ENCODE data around the gene DHX32. TPM values are rescaled to one million over a fixed set of nuclear protein-coding genes. Genes with fewer than 3 reads are reported as not detected.

DHX32 gene
- total and polyA plus RNA-seq, 2 of the 4 experiments (the other 2 are of a cell fraction) = 15.6 to 27.8 TPM

- no peaks in the 10 kb centered on the region for H3K27me3 ChIP-seq (ENCODE audit: control insufficient read depth, insufficient read depth, low read length)
- H3K27ac ChIP-seq (ENCODE audit: insufficient read depth, low read length) = peak overlapping the region; percentile 53; the same call in 1 of the 2 replicates
- ATAC-seq (ENCODE audit: low read depth) (peak; percentile 92), DNase-seq (peak; percentile 81)
- no peak overlapping the region for H4K5ac ChIP-seq (ENCODE audit: low read depth, low read length)
- no peak overlapping the region for H3K56ac ChIP-seq (ENCODE audit: extremely low read depth, insufficient read depth, low read length)
- H3K18ac ChIP-seq (ENCODE audit: low read depth, low read length) = peak overlapping the region; percentile 4; the same call in 1 of the 2 replicates
- no peak overlapping the region for H2AK9ac ChIP-seq (replicated peaks; ENCODE audit: low read depth, low read length, poor library complexity)
- dilution Hi-C loops (cut with HindIII; ENCODE audit: low sequenced_read_pairs, unreplicated experiment) = no loop called here
- H3K9ac ChIP-seq (ENCODE audit: low read depth, low read length) = no peak overlapping the region
- no peak overlapping the region for H3K14ac ChIP-seq (replicated peaks; ENCODE audit: low read depth, low read length)
- H2AFZ ChIP-seq (replicated peaks; ENCODE audit: low read length, poor library complexity) = no peak overlapping the region
- peaks cover 2% of the 10 kb centered on the region; the same call in 1 of the 2 replicates for H3K9me1 ChIP-seq (ENCODE audit: insufficient read depth, low read length)
- H2BK15ac ChIP-seq (ENCODE audit: low read depth, low read length) = no peak overlapping the region
- in situ Hi-C loops (cut with MboI; ENCODE audit: low sequenced_read_pairs) = no loop called here
- no peak overlapping the region for H4K91ac ChIP-seq (ENCODE audit: insufficient read depth, low read depth, low read length)
- ChIA-PET CTCF (no interaction called here), POLR2A (ENCODE audit: unreplicated experiment) (no interaction called here)
- H2BK5ac ChIP-seq (ENCODE audit: low read depth, low read length, poor library complexity, severe bottlenecking) = peak overlapping the region; percentile 92
- H3K9me3 ChIP-seq (ENCODE audit: control insufficient read depth, insufficient read depth, low read length) = peaks cover 2% of the 10 kb centered on the region; the same call in 1 of the 2 replicates
- H2AK5ac ChIP-seq (ENCODE audit: low read depth, low read length) = no peak overlapping the region
- peaks cover under 1 to 6% of the 10 kb centered on the region in 2 experiments; a peak in 1 of 4 replicates for H3K79me1 ChIP-seq (ENCODE audit: low read depth in 1 of 2, low read length in 2 of 2)
- WGBS, 2 experiments (ENCODE audit: extremely low coverage in 2 of 2, insufficient read length in 1 of 2) = no CpG with 5 or more reads among the region's 4 CpGs
- no peak overlapping the region for H3K4ac ChIP-seq (ENCODE audit: low read depth, low read length)
- H3K4me2 ChIP-seq (ENCODE audit: low read depth, low read length) = peak overlapping the region; percentile 54; the same call in 1 of the 2 replicates
- H3K4me3 ChIP-seq (ENCODE audit: insufficient read depth, low read depth, low read length) = no peak overlapping the region
- H3K23ac ChIP-seq (ENCODE audit: low read depth, low read length) = no peak overlapping the region
- H4K8ac ChIP-seq (ENCODE audit: low read depth in 2 of 2, low read length in 2 of 2) = no peak overlapping the region
- intact Hi-C loops (cut with micrococcal nuclease) = loop anchor here (1.0 to 2.0 kb wide), 2 partner anchors 8 to 515 kb away; no protein-coding TSS in a partner anchor
- H2BK20ac ChIP-seq (ENCODE audit: low read depth, low read length) = no peak overlapping the region
- peaks cover 7% of the 10 kb centered on the region; the same call in 1 of the 2 replicates for H4K20me1 ChIP-seq (ENCODE audit: insufficient read depth, low read length)
- H3K36me3 ChIP-seq (ENCODE audit: control insufficient read depth, insufficient read depth, low read length) = peaks cover 12% of the 10 kb centered on the region
- H3K4me1 ChIP-seq (ENCODE audit: control insufficient read depth, insufficient read depth, low read length) = peaks cover 13% of the 10 kb centered on the region
- no TSS peak for BruUV-seq (replicated peaks)
- no peak overlapping the region for H2BK120ac ChIP-seq (ENCODE audit: low read depth, low read length)
- TF ChIP-seq MXI1 (IDR thresholded peaks at IDR 0.05; ENCODE audit: borderline replicate concordance, low read depth, low read length) (no peak), CEBPB (IDR thresholded peaks at IDR 0.05; ENCODE audit: low read depth, low read length) (no peak), NFE2L2 (IDR thresholded peaks at IDR 0.05; ENCODE audit: low read depth, low read length) (no peak), RCOR1 (IDR thresholded peaks at IDR 0.05; ENCODE audit: insufficient replicate concordance, low read length) (no peak), CHD1 (IDR thresholded peaks at IDR 0.05; ENCODE audit: low read depth, low read length) (no peak), BHLHE40 (IDR thresholded peaks at IDR 0.05; ENCODE audit: low read depth, low read length) (no peak), SMC3 (IDR thresholded peaks at IDR 0.05; ENCODE audit: low read depth, low read length) (no peak), RFX5 (IDR thresholded peaks at IDR 0.05; ENCODE audit: low read depth, low read length) (no peak), MAFK (IDR thresholded peaks at IDR 0.05; ENCODE audit: low read depth, low read length) (no peak), POLR2A (IDR thresholded peaks at IDR 0.05; ENCODE audit: low read depth, low read length) (no peak), MAZ (IDR thresholded peaks at IDR 0.05; ENCODE audit: borderline replicate concordance, low read depth, low read length) (no peak), FOS (IDR thresholded peaks at IDR 0.05; ENCODE audit: low read depth, low read length) (no peak), RAD21 (IDR thresholded peaks at IDR 0.05; ENCODE audit: low read length) (no peak)
- TF ChIP-seq, protein P1, sequence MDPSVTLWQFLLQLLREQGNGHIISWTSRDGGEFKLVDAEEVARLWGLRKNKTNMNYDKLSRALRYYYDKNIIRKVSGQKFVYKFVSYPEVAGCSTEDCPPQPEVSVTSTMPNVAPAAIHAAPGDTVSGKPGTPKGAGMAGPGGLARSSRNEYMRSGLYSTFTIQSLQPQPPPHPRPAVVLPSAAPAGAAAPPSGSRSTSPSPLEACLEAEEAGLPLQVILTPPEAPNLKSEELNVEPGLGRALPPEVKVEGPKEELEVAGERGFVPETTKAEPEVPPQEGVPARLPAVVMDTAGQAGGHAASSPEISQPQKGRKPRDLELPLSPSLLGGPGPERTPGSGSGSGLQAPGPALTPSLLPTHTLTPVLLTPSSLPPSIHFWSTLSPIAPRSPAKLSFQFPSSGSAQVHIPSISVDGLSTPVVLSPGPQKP (IDR thresholded peaks at IDR 0.05; ENCODE audit: borderline replicate concordance, low read depth, low read length) = no peak
- TF ChIP-seq, protein P2, sequence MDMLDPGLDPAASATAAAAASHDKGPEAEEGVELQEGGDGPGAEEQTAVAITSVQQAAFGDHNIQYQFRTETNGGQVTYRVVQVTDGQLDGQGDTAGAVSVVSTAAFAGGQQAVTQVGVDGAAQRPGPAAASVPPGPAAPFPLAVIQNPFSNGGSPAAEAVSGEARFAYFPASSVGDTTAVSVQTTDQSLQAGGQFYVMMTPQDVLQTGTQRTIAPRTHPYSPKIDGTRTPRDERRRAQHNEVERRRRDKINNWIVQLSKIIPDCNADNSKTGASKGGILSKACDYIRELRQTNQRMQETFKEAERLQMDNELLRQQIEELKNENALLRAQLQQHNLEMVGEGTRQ (IDR thresholded peaks at IDR 0.05; ENCODE audit: low read depth, low read length) = no peak
- TF ChIP-seq, protein P3, sequence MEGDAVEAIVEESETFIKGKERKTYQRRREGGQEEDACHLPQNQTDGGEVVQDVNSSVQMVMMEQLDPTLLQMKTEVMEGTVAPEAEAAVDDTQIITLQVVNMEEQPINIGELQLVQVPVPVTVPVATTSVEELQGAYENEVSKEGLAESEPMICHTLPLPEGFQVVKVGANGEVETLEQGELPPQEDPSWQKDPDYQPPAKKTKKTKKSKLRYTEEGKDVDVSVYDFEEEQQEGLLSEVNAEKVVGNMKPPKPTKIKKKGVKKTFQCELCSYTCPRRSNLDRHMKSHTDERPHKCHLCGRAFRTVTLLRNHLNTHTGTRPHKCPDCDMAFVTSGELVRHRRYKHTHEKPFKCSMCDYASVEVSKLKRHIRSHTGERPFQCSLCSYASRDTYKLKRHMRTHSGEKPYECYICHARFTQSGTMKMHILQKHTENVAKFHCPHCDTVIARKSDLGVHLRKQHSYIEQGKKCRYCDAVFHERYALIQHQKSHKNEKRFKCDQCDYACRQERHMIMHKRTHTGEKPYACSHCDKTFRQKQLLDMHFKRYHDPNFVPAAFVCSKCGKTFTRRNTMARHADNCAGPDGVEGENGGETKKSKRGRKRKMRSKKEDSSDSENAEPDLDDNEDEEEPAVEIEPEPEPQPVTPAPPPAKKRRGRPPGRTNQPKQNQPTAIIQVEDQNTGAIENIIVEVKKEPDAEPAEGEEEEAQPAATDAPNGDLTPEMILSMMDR (conservative IDR thresholded peaks at IDR 0.05; ENCODE audit: low read depth, low read length) = no peak
These were observed 9.8 kb downstream of the DHX32 start for GRCh38 chr10:125871338-125871737.

Data from IMR-90 (cell line).